SU-DHL-6 (cell line): ENCODE results near the gene DOCK8.

Experiments used
- EZH2phosphoT487 ChIP-seq: fragments of 200-600 bp; sonication (generic), shearing (Covaris generic); conservative IDR thresholded peaks from 2 replicates; pipeline ENCODE4 v1.6.1; 2018; ENCODE audit warnings: mild to moderate bottlenecking, antibody characterized with exemption, low read length, moderate library complexity, mixed read lengths
- TF ChIP-seq, protein P1 (sequence below): fragments of 200-600 bp; sonication (generic); IDR thresholded peaks from one replicate; pipeline ENCODE4 v1.5.1; 2017; ENCODE audit warnings: antibody characterized with exemption, mild to moderate bottlenecking, low read length, moderate library complexity; ENCODE audit not compliant: insufficient read depth, poor library complexity, severe bottlenecking

DNA sequence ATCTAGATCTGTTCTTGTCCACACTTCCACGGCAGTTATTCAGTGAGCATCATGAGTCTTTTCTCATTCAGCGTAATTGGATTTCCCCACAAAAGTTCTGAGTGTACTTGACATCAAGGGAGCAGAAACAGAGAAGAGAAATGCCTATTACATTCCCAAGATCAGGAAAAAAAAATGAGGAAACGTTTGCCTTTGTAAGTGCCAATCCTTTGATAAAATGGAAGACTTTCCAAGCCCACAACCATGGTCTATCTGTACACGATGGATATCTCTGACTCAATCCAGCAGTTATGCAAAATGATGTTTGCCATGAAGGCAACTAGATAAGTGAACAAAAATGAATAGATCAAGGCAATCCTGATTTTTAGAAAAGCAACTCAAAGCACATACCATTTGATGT, 235.9 kb downstream of the DOCK8 start:
- TF ChIP-seq, protein P1, sequence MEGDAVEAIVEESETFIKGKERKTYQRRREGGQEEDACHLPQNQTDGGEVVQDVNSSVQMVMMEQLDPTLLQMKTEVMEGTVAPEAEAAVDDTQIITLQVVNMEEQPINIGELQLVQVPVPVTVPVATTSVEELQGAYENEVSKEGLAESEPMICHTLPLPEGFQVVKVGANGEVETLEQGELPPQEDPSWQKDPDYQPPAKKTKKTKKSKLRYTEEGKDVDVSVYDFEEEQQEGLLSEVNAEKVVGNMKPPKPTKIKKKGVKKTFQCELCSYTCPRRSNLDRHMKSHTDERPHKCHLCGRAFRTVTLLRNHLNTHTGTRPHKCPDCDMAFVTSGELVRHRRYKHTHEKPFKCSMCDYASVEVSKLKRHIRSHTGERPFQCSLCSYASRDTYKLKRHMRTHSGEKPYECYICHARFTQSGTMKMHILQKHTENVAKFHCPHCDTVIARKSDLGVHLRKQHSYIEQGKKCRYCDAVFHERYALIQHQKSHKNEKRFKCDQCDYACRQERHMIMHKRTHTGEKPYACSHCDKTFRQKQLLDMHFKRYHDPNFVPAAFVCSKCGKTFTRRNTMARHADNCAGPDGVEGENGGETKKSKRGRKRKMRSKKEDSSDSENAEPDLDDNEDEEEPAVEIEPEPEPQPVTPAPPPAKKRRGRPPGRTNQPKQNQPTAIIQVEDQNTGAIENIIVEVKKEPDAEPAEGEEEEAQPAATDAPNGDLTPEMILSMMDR, result no peak
- TF ChIP-seq EZH2phosphoT487, result no peak
